GM18502 (cell line): ENCODE measurements around the gene CCDC90B.

Source experiments
- ATAC-seq: cut with Tn5 transposase; IDR thresholded peaks from one replicate; pipeline ENCODE4 v1.9.1; 2021; ENCODE audit warnings: mild to moderate bottlenecking; ENCODE audit not compliant: unreplicated experiment, poor library complexity

The CCDC90B gene

GRCh38 chr11:83249445-83249844 is 36.7 kb downstream of the CCDC90B start:
- ATAC-seq, result no peak

GRCh38 chr11:83241291-83241946 is 44.7 kb downstream of the CCDC90B start:
- peak; percentile 97 for ATAC-seq

GRCh38 chr11:83238111-83238510 is 48.1 kb downstream of the CCDC90B start:
- ATAC-seq, result no peak

- no peak for ATAC-seq
Observed at GRCh38 chr11:83235825-83236224, 50.3 kb downstream of the CCDC90B start.

- ATAC-seq, result no peak
Observed at GRCh38 chr11:83223457-83223856, 62.7 kb downstream of the CCDC90B start.

GRCh38 chr11:83222499-83222898 is 63.7 kb downstream of the CCDC90B start:
- ATAC-seq, result no peak

- ATAC-seq, result no peak
Observed at GRCh38 chr11:83221694-83222093, 64.5 kb downstream of the CCDC90B start.

- ATAC-seq, result no peak
Observed at GRCh38 chr11:83220260-83220659, 65.9 kb downstream of the CCDC90B start.

- ATAC-seq, result no peak
Observed at GRCh38 chr11:83219095-83219494, 67.1 kb downstream of the CCDC90B start.
